ENCODE results near the gene SMAD4.

GRCh38 chr18:50989711-50990110 lies 40.3 kb upstream of the SMAD4 start:
- no peak for TF ChIP-seq CTCF (IDR thresholded peaks at IDR 0.05; ENCODE audit: poor library complexity)
- TF ChIP-seq EZH2 (IDR thresholded peaks at IDR 0.05; ENCODE audit: borderline replicate concordance), result no peak

All from hepatocyte (in vitro differentiated cells).